ENCODE measurements around the gene LARP7.
A peak's percentile ranks its signal among the peaks of the same experiment; 100 is the strongest.
"Not testable (repeated sequence)": the region's sequence is repeated elsewhere in the genome, so short reads cannot be mapped to it uniquely, and the experiment has no call there.

LARP7 gene

GRCh38 chr4:112636688-112637551, at the start of gene LARP7, which contains the start of gene ZGRF1:
Gene LARP7, plus strand, starts transcription at chr4:112637143. Its CDS starts 7,527 bp downstream, at chr4:112644670.
Gene ZGRF1, minus strand, starts transcription at chr4:112636909. Its CDS starts 3,733 bp downstream, at chr4:112633176.
- peak; percentile 86 to 94 for DNase-seq

GRCh38 chr4:112589206-112589605, 47.7 kb upstream of the LARP7 start:
- peak in 1 of 2 experiments; percentile 8 for DNase-seq

GRCh38 chr4:112591593-112591992, 45.4 kb upstream of the LARP7 start:
- no peak for DNase-seq

GRCh38 chr4:112592717-112593116, 44.2 kb upstream of the LARP7 start:
- no peak for DNase-seq

GRCh38 chr4:112593438-112594133, 43.4 kb upstream of the LARP7 start:
- DNase-seq: no peak

- no peak for DNase-seq
Observed at GRCh38 chr4:112594993-112595392, 42.0 kb upstream of the LARP7 start.

GRCh38 chr4:112604589-112604988, 32.4 kb upstream of the LARP7 start:
- DNase-seq: peak in 1 of 2 experiments; percentile 44

- DNase-seq: not testable (repeated sequence)
Observed at GRCh38 chr4:112612814-112613213, 24.1 kb upstream of the LARP7 start.

- DNase-seq: no peak
Observed at GRCh38 chr4:112616984-112617383, 20.0 kb upstream of the LARP7 start.

GRCh38 chr4:112626228-112626627, 10.7 kb upstream of the LARP7 start:
- no peak for DNase-seq

GRCh38 chr4:112633477-112634235, 3.3 kb upstream of the LARP7 start:
- peak in 1 of 2 experiments; percentile 48 for DNase-seq

GRCh38 chr4:112637552-112637866, 566 bp downstream of the LARP7 start:
- DNase-seq: no peak

GRCh38 chr4:112642526-112642925, 5.6 kb downstream of the LARP7 start:
- DNase-seq: no peak

GRCh38 chr4:112644595-112645535, 7.9 kb downstream of the LARP7 start:
- DNase-seq: not testable (repeated sequence)

GRCh38 chr4:112645541-112646329, 8.8 kb downstream of the LARP7 start:
- no peak for DNase-seq

- DNase-seq: no peak
Observed at GRCh38 chr4:112646632-112647537, 9.9 kb downstream of the LARP7 start.

GRCh38 chr4:112647785-112648184, 10.8 kb downstream of the LARP7 start:
- DNase-seq: no peak

GRCh38 chr4:112648263-112649054, 11.5 kb downstream of the LARP7 start:
- no peak for DNase-seq

GRCh38 chr4:112649055-112649408, 12.1 kb downstream of the LARP7 start:
- no peak for DNase-seq
